OCI-LY7 (cell line): ENCODE measurements around the gene PEMT. TPM values are rescaled to one million over a fixed set of nuclear protein-coding genes. Genes with fewer than 3 reads are reported as not detected.
A peak's percentile ranks its signal among the peaks of the same experiment; 100 is the strongest.
"Not testable (repeated sequence)": the region's sequence is repeated elsewhere in the genome, so short reads cannot be mapped to it uniquely, and the experiment has no call there.

Experiments used
- BruUV-seq: library from RNA; stranded (reverse); fragments of 400-500 nt; replicated peaks from 2 replicates; lab custom pipeline; 2021; lab: Mats Ljungman, UMichigan
- CTCF ChIA-PET: fragments of 300-600 bp; sonication (Branson Sonifier 250); formaldehyde crosslinking; loops from one replicate; lab custom pipeline; 2022; ENCODE audit warnings: antibody characterized with exemption; ENCODE audit not compliant: unreplicated experiment; lab: Charles Lee
- POLR2A ChIA-PET: fragments of 300-600 bp; sonication (Branson Sonifier 250); formaldehyde crosslinking; loops from one replicate; lab custom pipeline; 2022; ENCODE audit warnings: antibody characterized with exemption; lab: Charles Lee
- DNase-seq: peaks from one replicate; pipeline ENCODE4 v3.0.0-alpha.2; 2015; ENCODE audit warnings: low spot score
- H2AFZ ChIP-seq: fragments of 200-600 bp; sonication (generic), shearing (Covaris generic); 2 replicates; pipeline ENCODE4 v1.6.1; 2014; ENCODE audit warnings: mild to moderate bottlenecking, antibody characterized with exemption, low read length, moderate library complexity
- H3K27ac ChIP-seq: fragments of 200-600 bp; sonication (generic); 2 replicates; pipeline ENCODE4 v1.5.1; 2014; ENCODE audit warnings: mixed run types, low read depth, mild to moderate bottlenecking, moderate library complexity, low read length, inconsistent platforms; ENCODE audit not compliant: poor library complexity, severe bottlenecking
- H3K36me3 ChIP-seq: fragments of 200-600 bp; sonication (generic); 2 replicates; pipeline ENCODE4 v1.6.1; 2014; ENCODE audit warnings: mild to moderate bottlenecking, antibody characterized with exemption, low read length, moderate library complexity, mixed read lengths; ENCODE audit not compliant: insufficient read depth
- H3K4me1 ChIP-seq: fragments of 200-600 bp; sonication (generic); 2 replicates; pipeline ENCODE4 v1.5.1; 2014; ENCODE audit warnings: mild to moderate bottlenecking, low read length; ENCODE audit not compliant: insufficient read depth, poor library complexity, severe bottlenecking
- H3K4me2 ChIP-seq: fragments of 200-600 bp; sonication (generic); 2 replicates; pipeline ENCODE4 v1.6.1; 2014; ENCODE audit warnings: mild to moderate bottlenecking, low read length
- H3K4me3 ChIP-seq: fragments of 200-600 bp; sonication (generic); 2 replicates; pipeline ENCODE4 v1.5.1; 2014; ENCODE audit warnings: mild to moderate bottlenecking, low read depth, low read length; ENCODE audit not compliant: poor library complexity, severe bottlenecking
- H3K79me2 ChIP-seq: fragments of 200-600 bp; sonication (generic); 2 replicates; pipeline ENCODE4 v1.6.1; 2016; ENCODE audit warnings: low read depth, mild to moderate bottlenecking, low read length, moderate library complexity, mixed read lengths; ENCODE audit not compliant: insufficient read depth
- H3K9me2 ChIP-seq: fragments of 200-600 bp; sonication (generic); 2 replicates; pipeline ENCODE4 v1.6.1; 2016; ENCODE audit warnings: mild to moderate bottlenecking, low read length, mixed read lengths; ENCODE audit not compliant: insufficient read depth
- H3K9me3 ChIP-seq: fragments of 200-600 bp; sonication (generic); 2 replicates; pipeline ENCODE4 v1.6.1; 2014; ENCODE audit warnings: mild to moderate bottlenecking, mixed run types, low read length, mixed read lengths
- H4K20me1 ChIP-seq: fragments of 200-600 bp; sonication (generic); 2 replicates; pipeline ENCODE4 v1.6.1; 2014; ENCODE audit warnings: mild to moderate bottlenecking, antibody characterized with exemption, low read length, moderate library complexity, mixed read lengths; ENCODE audit not compliant: insufficient read depth
- EZH2phosphoT487 ChIP-seq: fragments of 200-600 bp; sonication (generic); IDR thresholded peaks from 2 replicates; pipeline ENCODE4 v1.6.1; 2018; ENCODE audit warnings: low read depth, borderline replicate concordance, mild to moderate bottlenecking, mixed run types, antibody characterized with exemption, low read length, moderate library complexity, mixed read lengths
- intact Hi-C: fragments of 100-400 bp; cut with micrococcal nuclease; formaldehyde crosslinking; loops from one replicate; pipeline ENCODE4 v1.10.0; 2022; ENCODE audit not compliant: unreplicated experiment
- total RNA-seq, 2 experiments: library from RNA; depleted of rRNA in 1 of 2; stranded (reverse); fragments of >200 nt in 1 of 2; shearing (Covaris generic) in 1 of 2; gene quantifications; 2 replicates each; pipeline ENCODE4 v1.2.3, GENCODE V29; 2014 to 2022
- TF ChIP-seq, protein P1 (sequence below): fragments of 200-600 bp; sonication (generic); conservative IDR thresholded peaks from 2 replicates; pipeline ENCODE4 v1.5.1; 2014; ENCODE audit warnings: mild to moderate bottlenecking, antibody characterized with exemption, low read length, moderate library complexity, mixed read lengths

The PEMT gene
- total RNA-seq, 2 experiments from 2014 or later = 27.3 to 53.5 TPM

DNA sequence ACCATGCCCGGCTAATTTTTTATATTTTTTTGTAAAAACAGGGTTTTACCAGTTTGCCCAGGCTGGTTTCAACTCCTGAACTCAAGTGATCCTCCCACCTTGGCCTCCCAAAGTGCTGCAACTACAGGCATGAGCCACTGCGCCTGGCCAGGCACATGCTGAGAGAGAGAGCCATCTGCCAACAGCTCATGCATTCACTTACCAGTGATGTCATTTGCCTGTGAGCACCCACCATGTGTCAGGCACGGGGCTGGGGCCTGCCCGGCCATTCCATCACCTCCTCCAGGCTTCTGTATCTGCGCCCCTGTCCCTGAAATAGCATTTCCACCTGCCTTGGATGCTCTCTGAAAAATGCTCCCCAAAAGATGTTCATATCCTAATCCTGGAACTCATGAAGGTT lies 43.6 kb upstream of the PEMT start:
- Histone ChIP-seq H3K9me2 (no peaks in the 10 kb centered on the region), H3K79me2 (no peaks in the 10 kb centered on the region), H3K36me3 (no peaks in the 10 kb centered on the region), H3K27ac (no peak overlapping the region), H3K9me3 (peaks cover 5% of the 10 kb centered on the region; the same call in 1 of the 2 replicates), H3K4me2 (no peak overlapping the region), H2AFZ (no peak overlapping the region), H3K4me3 (no peak overlapping the region), H4K20me1 (no peaks in the 10 kb centered on the region), H3K4me1 (no peaks in the 10 kb centered on the region)
- intact Hi-C loops = no loop called here
- CTCF ChIA-PET = no interaction called here
- TF ChIP-seq, protein P1, sequence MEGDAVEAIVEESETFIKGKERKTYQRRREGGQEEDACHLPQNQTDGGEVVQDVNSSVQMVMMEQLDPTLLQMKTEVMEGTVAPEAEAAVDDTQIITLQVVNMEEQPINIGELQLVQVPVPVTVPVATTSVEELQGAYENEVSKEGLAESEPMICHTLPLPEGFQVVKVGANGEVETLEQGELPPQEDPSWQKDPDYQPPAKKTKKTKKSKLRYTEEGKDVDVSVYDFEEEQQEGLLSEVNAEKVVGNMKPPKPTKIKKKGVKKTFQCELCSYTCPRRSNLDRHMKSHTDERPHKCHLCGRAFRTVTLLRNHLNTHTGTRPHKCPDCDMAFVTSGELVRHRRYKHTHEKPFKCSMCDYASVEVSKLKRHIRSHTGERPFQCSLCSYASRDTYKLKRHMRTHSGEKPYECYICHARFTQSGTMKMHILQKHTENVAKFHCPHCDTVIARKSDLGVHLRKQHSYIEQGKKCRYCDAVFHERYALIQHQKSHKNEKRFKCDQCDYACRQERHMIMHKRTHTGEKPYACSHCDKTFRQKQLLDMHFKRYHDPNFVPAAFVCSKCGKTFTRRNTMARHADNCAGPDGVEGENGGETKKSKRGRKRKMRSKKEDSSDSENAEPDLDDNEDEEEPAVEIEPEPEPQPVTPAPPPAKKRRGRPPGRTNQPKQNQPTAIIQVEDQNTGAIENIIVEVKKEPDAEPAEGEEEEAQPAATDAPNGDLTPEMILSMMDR = no peak
- TF ChIP-seq EZH2phosphoT487 = no peak
- POLR2A ChIA-PET = no interaction called here
- no TSS peak for BruUV-seq
- DNase-seq = no peak

GRCh38 chr17:17633310-17633709 lies 41.8 kb upstream of the PEMT start:
- no peaks in the 10 kb centered on the region for H3K36me3 ChIP-seq
- POLR2A ChIA-PET = no interaction called here
- H3K9me2 ChIP-seq = no peaks in the 10 kb centered on the region
- no peak overlapping the region for H2AFZ ChIP-seq
- H3K79me2 ChIP-seq = no peaks in the 10 kb centered on the region
- TF ChIP-seq, protein P1 = no peak
- H4K20me1 ChIP-seq = no peaks in the 10 kb centered on the region
- no TSS peak for BruUV-seq
- no peak overlapping the region for H3K4me2 ChIP-seq
- CTCF ChIA-PET = no interaction called here
- peaks cover 5% of the 10 kb centered on the region; the same call in 1 of the 2 replicates for H3K9me3 ChIP-seq
- no peaks in the 10 kb centered on the region for H3K4me1 ChIP-seq
- no peak overlapping the region for H3K4me3 ChIP-seq
- DNase-seq = no peak
- intact Hi-C loops = no loop called here
- H3K27ac ChIP-seq = no peak overlapping the region

DNA sequence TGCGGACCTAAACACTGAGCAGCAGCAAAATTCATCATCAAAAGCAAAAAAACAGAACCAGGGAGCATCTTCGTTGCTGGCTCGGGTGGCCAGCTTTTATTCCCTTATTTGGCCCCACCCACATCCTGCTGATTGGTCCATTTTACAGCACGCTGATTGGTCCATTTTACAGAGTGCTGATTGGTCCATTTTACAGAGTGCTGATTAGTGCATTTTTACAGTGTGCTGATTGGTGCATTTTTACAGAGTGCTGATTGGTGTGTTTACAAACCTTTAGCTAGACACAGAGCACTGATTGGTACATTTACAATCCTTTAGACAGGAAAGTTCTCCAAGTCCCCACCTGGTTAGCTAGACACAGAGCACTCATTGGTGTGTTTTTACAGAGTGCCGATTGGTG lies 41.2 kb upstream of the PEMT start:
- BruUV-seq, H3K79me2 ChIP-seq, H4K20me1 ChIP-seq, H3K9me3 ChIP-seq, CTCF ChIA-PET, H3K4me2 ChIP-seq, H2AFZ ChIP-seq, intact Hi-C loops, H3K36me3 ChIP-seq, H3K4me1 ChIP-seq, H3K4me3 ChIP-seq, H3K9me2 ChIP-seq, H3K27ac ChIP-seq: not testable (repeated sequence)
- POLR2A ChIA-PET = interaction anchor here (0.6 kb wide), 1 partner anchor 17 kb away, joined by 4 read pairs; no protein-coding TSS in a partner anchor
- peak; percentile 51 for DNase-seq
